H1 (cell line): Measurements from ENCODE around the gene PHETA1. TPM values are rescaled to one million over a fixed set of nuclear protein-coding genes. Genes with fewer than 3 reads are reported as not detected.
"Not testable (repeated sequence)": the region's sequence is repeated elsewhere in the genome, so short reads cannot be mapped to it uniquely, and the experiment has no call there.

Experiments used
- CTCF ChIA-PET: fragments of 300-600 bp; sonication (Branson Sonifier 250); formaldehyde crosslinking; loops from one replicate; lab custom pipeline; 2021; ENCODE audit not compliant: partially characterized antibody; lab: Charles Lee
- POLR2A ChIA-PET: fragments of 300-600 bp; sonication (Branson Sonifier 250); formaldehyde crosslinking; loops from one replicate; lab custom pipeline; 2021; ENCODE audit warnings: inconsistent platforms; ENCODE audit not compliant: partially characterized antibody; lab: Charles Lee
- DNase-seq, 2 experiments: peaks; one replicate each; pipeline versions ENCODE4 v3.0.0 to v3.0.0-alpha.2; 2010 to 2022; ENCODE audit warnings: low spot score in 2 of 2, low read depth in 1 of 2, mixed read lengths in 1 of 2
- FAIRE-seq: peaks from 2 replicates; lab custom pipeline; 2011; peaks lifted over from hg19 to GRCh38; lab: Jason Lieb, UNC
- H2AFZ ChIP-seq: 2 replicates; pipeline ENCODE4 v1.8.1; 2012; ENCODE audit warnings: low read length, inconsistent platforms
- H2AK5ac ChIP-seq: 2 replicates; pipeline ENCODE4 v1.6.1; 2013; ENCODE audit warnings: low read depth, low read length
- H2BK120ac ChIP-seq: replicated peaks from 2 replicates; pipeline ENCODE3; 2013; ENCODE audit warnings: low read depth, low read length, inconsistent platforms
- H2BK12ac ChIP-seq: 2 replicates; pipeline ENCODE4 v1.6.1; 2013; ENCODE audit warnings: low read depth, low read length
- H2BK15ac ChIP-seq: 2 replicates; pipeline ENCODE4 v1.6.1; 2013; ENCODE audit warnings: low read length
- H2BK20ac ChIP-seq: 2 replicates; pipeline ENCODE4 v1.6.1; 2013; ENCODE audit warnings: low read length
- H2BK5ac ChIP-seq: 2 replicates; pipeline ENCODE4 v1.6.1; 2013; ENCODE audit warnings: low read depth, low read length
- H3K14ac ChIP-seq: 2 replicates; pipeline ENCODE4 v1.6.1; 2013; ENCODE audit warnings: inconsistent platforms; ENCODE audit not compliant: insufficient read length
- H3K18ac ChIP-seq: 2 replicates; pipeline ENCODE4 v1.6.1; 2013; ENCODE audit warnings: low read length; ENCODE audit errors: extremely low read depth
- H3K23ac ChIP-seq: 2 replicates; pipeline ENCODE4 v1.6.1; 2013; ENCODE audit warnings: inconsistent platforms; ENCODE audit not compliant: insufficient read length
- H3K23me2 ChIP-seq: 2 replicates; pipeline ENCODE4 v1.6.1; 2013; ENCODE audit warnings: low read depth, low read length
- H3K27ac ChIP-seq: 2 replicates; pipeline ENCODE4 v1.6.1; 2011; ENCODE audit warnings: low read depth, low read length, inconsistent platforms
- H3K27me3 ChIP-seq, 4 experiments: replicated peaks in 1 of 4; 1 replicate in 1 of 4; 2 replicates in 3 of 4; pipeline versions ENCODE4 v1.6.1 to v1.8.1; 2011 to 2013; ENCODE audit warnings: low read length in 3 of 4, mild to moderate bottlenecking in 3 of 4, inconsistent platforms in 2 of 4, mixed read lengths in 2 of 4, moderate library complexity in 1 of 4; ENCODE audit not compliant: control insufficient read depth in 3 of 4, insufficient read depth in 3 of 4; ENCODE audit errors: extremely low read depth in 1 of 4
- H3K36me3 ChIP-seq, 4 experiments: 2 replicates each; pipeline versions ENCODE4 v1.6.1 to v1.8.1; 2011 to 2013; ENCODE audit warnings: mild to moderate bottlenecking in 4 of 4, low read length in 3 of 4, moderate library complexity in 2 of 4, control low read depth in 1 of 4, inconsistent platforms in 1 of 4; ENCODE audit not compliant: insufficient read depth in 4 of 4, control insufficient read depth in 2 of 4
- H3K4ac ChIP-seq: replicated peaks from 2 replicates; pipeline ENCODE3; 2013; ENCODE audit warnings: low read length, low read depth, mixed read lengths, inconsistent platforms; ENCODE audit not compliant: insufficient read length
- H3K4me1 ChIP-seq, 4 experiments: replicated peaks in 1 of 4; 1 replicate in 1 of 4; 2 replicates in 3 of 4; pipeline versions ENCODE4 v1.6.1 to v1.8.1; 2011 to 2013; ENCODE audit warnings: low read length in 3 of 4, inconsistent platforms in 2 of 4, mixed read lengths in 1 of 4; ENCODE audit not compliant: insufficient read depth in 4 of 4, control insufficient read depth in 3 of 4
- H3K4me2 ChIP-seq, 2 experiments: 2 replicates each; pipeline versions ENCODE4 v1.6.1 to v1.8.1; 2011 to 2013; ENCODE audit warnings: low read depth in 2 of 2, low read length in 2 of 2, control low read depth in 1 of 2, inconsistent platforms in 1 of 2, mild to moderate bottlenecking in 1 of 2; ENCODE audit not compliant: insufficient read depth in 1 of 2
- H3K4me3 ChIP-seq, 4 experiments: fragments of 200-600, 300-600 bp in 1 of 4; sonication (generic), shearing (Covaris generic), sonication (Bioruptor Twin) in 1 of 4; 2 replicates each; pipeline versions ENCODE4 v1.5.1 to v1.8.1; 2011 to 2016; ENCODE audit warnings: low read length in 4 of 4, low read depth in 3 of 4, control low read depth in 2 of 4, inconsistent platforms in 2 of 4, mild to moderate bottlenecking in 2 of 4, mixed read lengths in 1 of 4, moderate library complexity in 1 of 4; ENCODE audit not compliant: insufficient read depth in 2 of 4; ENCODE audit errors: extremely low read depth in 1 of 4
- H3K56ac ChIP-seq: replicated peaks from 2 replicates; pipeline ENCODE3; 2013; ENCODE audit warnings: low read depth, mild to moderate bottlenecking, mixed read lengths, low read length, inconsistent platforms; ENCODE audit not compliant: insufficient read length
- H3K79me1 ChIP-seq: 2 replicates; pipeline ENCODE4 v1.6.1; 2013; ENCODE audit warnings: low read depth, low read length, control low read depth
- H3K79me2 ChIP-seq, 2 experiments: 2 replicates each; pipeline versions ENCODE4 v1.6.1 to v1.8.1; 2012 to 2013; ENCODE audit warnings: low read length in 2 of 2, mild to moderate bottlenecking in 2 of 2, inconsistent platforms in 1 of 2; ENCODE audit not compliant: insufficient read depth in 2 of 2, control insufficient read depth in 1 of 2
- H3K9ac ChIP-seq, 4 experiments: replicated peaks in 1 of 4; 1 replicate in 1 of 4; 2 replicates in 3 of 4; pipeline versions ENCODE4 v1.6.1 to v1.8.1; 2011 to 2013; ENCODE audit warnings: low read depth in 3 of 4, low read length in 3 of 4, control low read depth in 2 of 4, mild to moderate bottlenecking in 2 of 4, moderate library complexity in 2 of 4, inconsistent platforms in 1 of 4; ENCODE audit errors: extremely low read depth in 1 of 4
- H3K9me3 ChIP-seq, 2 experiments: 2 replicates each; pipeline versions ENCODE4 v1.6.1 to v1.8.1; 2012 to 2013; ENCODE audit warnings: mild to moderate bottlenecking in 2 of 2, moderate library complexity in 2 of 2, control low read depth in 1 of 2, inconsistent platforms in 1 of 2, low read depth in 1 of 2, low read length in 1 of 2, mixed read lengths in 1 of 2; ENCODE audit not compliant: insufficient read depth in 2 of 2
- H4K20me1 ChIP-seq, 2 experiments: replicated peaks in 1 of 2; 2 replicates each; pipeline versions ENCODE3 to v1.8.1; 2011 to 2013; ENCODE audit warnings: inconsistent platforms in 2 of 2, low read length in 2 of 2, mild to moderate bottlenecking in 1 of 2; ENCODE audit not compliant: insufficient read depth in 2 of 2, control insufficient read depth in 1 of 2
- H4K5ac ChIP-seq: 2 replicates; pipeline ENCODE4 v1.6.1; 2013; ENCODE audit warnings: low read length, low read depth, mixed read lengths, inconsistent platforms; ENCODE audit not compliant: insufficient read length
- H4K8ac ChIP-seq: 2 replicates; pipeline ENCODE4 v1.8.0; 2013; ENCODE audit warnings: mild to moderate bottlenecking, moderate library complexity, low read length, inconsistent platforms; ENCODE audit not compliant: insufficient read depth; ENCODE audit errors: extremely low read depth
- H4K91ac ChIP-seq: replicated peaks from 2 replicates; pipeline ENCODE3; 2013; ENCODE audit warnings: low read length, mixed read lengths, inconsistent platforms; ENCODE audit not compliant: insufficient read length
- WGBS, 2 experiments: shearing (Covaris generic) in 1 of 2; methylation state at CpG; one replicate each; pipeline versions ENCODE4 v1.1.6 to v1.1.7; 2013 to 2015; ENCODE audit warnings: low lambda C conversion rate in 2 of 2, mixed read lengths in 2 of 2, inconsistent platforms in 1 of 2, low coverage in 1 of 2, missing lambda C conversion rate in 1 of 2; ENCODE audit not compliant: insufficient replicate concordance in 2 of 2, insufficient coverage in 1 of 2, insufficient read length in 1 of 2; ENCODE audit errors: extremely low coverage in 1 of 2, missing lambda C conversion rate in 1 of 2; 5-methylcytosine and 5-hydroxymethylcytosine counted together
- polyA plus RNA-seq, 7 experiments: library from polyadenylated mRNA; depleted of rRNA in 3 of 7; stranded (reverse) in 5 of 7; unstranded in 2 of 7; fragments of >200 nt in 5 of 7; fragments of 200-250 nt in 2 of 7; gene quantifications; 1 replicate in 5 of 7; 2 replicates in 1 of 7; 4 replicates in 1 of 7; pipeline versions ENCODE4 v1.2.1 to v1.2.3, GENCODE V29; 2011 to 2013; ENCODE audit warnings: missing spikeins in 2 of 7, mixed read lengths in 2 of 7
- total RNA-seq: library from RNA; stranded (reverse); fragmentation: NEBNext Ultra II Directional; extraction: Animal tissue kit (Norgen Biotek cat#: 25700); gene quantifications from 2 replicates; pipeline ENCODE4 v1.2.1, GENCODE V29; 2021

The PHETA1 gene
- total and polyA plus RNA-seq, 2 of the 8 experiments (the other 6 are each of a cell fraction or from before 2014, with no cell fraction given), result 5.2 to 12.3 TPM

DNA sequence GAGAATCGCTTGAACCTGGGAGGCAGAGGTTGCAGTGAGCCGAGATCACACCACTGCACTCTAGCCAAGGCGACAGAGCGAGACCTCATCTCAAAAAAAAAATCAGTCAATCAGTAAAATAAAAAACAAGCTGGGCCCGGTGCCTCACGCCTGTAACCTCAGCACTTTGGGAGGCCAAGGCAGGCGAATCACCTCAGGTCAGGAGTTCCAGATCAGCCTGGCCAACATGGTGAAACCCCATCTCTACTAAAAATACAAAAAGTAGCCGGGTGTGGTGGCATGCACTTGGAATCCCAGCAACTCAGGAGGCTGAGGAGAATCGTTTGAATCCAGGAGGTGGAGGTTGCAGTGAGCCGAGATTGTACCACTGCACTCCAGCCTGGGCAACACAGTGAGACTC lies 33.6 kb downstream of the PHETA1 start:
- H3K9ac ChIP-seq, H3K23me2 ChIP-seq, H4K91ac ChIP-seq, H3K4me3 ChIP-seq, H3K4me2 ChIP-seq, FAIRE-seq, H2BK15ac ChIP-seq, H2BK20ac ChIP-seq, H3K4me1 ChIP-seq, H2BK5ac ChIP-seq, H2BK120ac ChIP-seq, H3K79me1 ChIP-seq, H3K56ac ChIP-seq, H3K27ac ChIP-seq, H4K20me1 ChIP-seq, H2AK5ac ChIP-seq, H3K79me2 ChIP-seq, H3K18ac ChIP-seq, H4K8ac ChIP-seq, H3K27me3 ChIP-seq, H2AFZ ChIP-seq, DNase-seq, H3K36me3 ChIP-seq, H3K4ac ChIP-seq, H3K9me3 ChIP-seq, H3K14ac ChIP-seq, H3K23ac ChIP-seq, H2BK12ac ChIP-seq, H4K5ac ChIP-seq: not testable (repeated sequence)
- ChIA-PET CTCF (interaction anchor here (1.0 to 2.2 kb wide), 8 partner anchors 15 to 441 kb away, joined by 3 to 6 read pairs (median 4); no protein-coding TSS in a partner anchor), POLR2A (interaction anchor here (1.2 kb wide), 1 partner anchor 9 kb away, joined by 3 read pairs; no protein-coding TSS in a partner anchor)
- 97% methylated on average over 10 of the region's 10 CpGs; no CpG with 5 or more reads in 1 of the 2 experiments for WGBS, 2 experiments
